Natural killer cell (primary cell): ENCODE measurements around the gene DCN. TPM values are rescaled to one million over a fixed set of nuclear protein-coding genes. Genes with fewer than 3 reads are reported as not detected.

Experiments
- ATAC-seq, 3 donors: fragments of 150-1000 bp in 2 of 3; fragments of 200-7000 bp in 1 of 3; cut with Tn5 transposase; 1 replicate in 1 of 3; 2 replicates in 2 of 3; pipeline ENCODE4 v1.10.0; 2021; ENCODE audit warnings: mild to moderate bottlenecking in 2 of 3, moderate library complexity in 2 of 3
- DNase-seq, 2 donors: peaks; one replicate each; pipeline versions ENCODE4 v3.0.0 to v3.0.0-alpha.2; 2013 to 2021; ENCODE audit warnings: mixed read lengths in 1 of 2
- H3K27ac ChIP-seq: one replicate; pipeline ENCODE4 v1.5.1; 2013; ENCODE audit warnings: mild to moderate bottlenecking, low read length
- H3K27me3 ChIP-seq: one replicate; pipeline ENCODE4 v1.6.1; 2013; ENCODE audit warnings: low read length; ENCODE audit not compliant: control insufficient read depth, insufficient read depth
- H3K36me3 ChIP-seq: one replicate; pipeline ENCODE4 v1.6.1; 2013; ENCODE audit warnings: low read length; ENCODE audit not compliant: control insufficient read depth, insufficient read depth
- H3K4me1 ChIP-seq: one replicate; pipeline ENCODE4 v1.6.1; 2013; ENCODE audit warnings: low read length; ENCODE audit not compliant: control insufficient read depth, insufficient read depth
- H3K4me3 ChIP-seq: one replicate; pipeline ENCODE4 v1.5.1; 2013; ENCODE audit warnings: low read length
- H3K9me3 ChIP-seq: one replicate; pipeline ENCODE4 v1.6.1; 2013; ENCODE audit warnings: low read length; ENCODE audit not compliant: control insufficient read depth, insufficient read depth
- H3K27ac Mint-ChIP-seq, 2 donors: one replicate each; pipeline ENCODE4 v1.8.0; 2022; ENCODE audit warnings: mild to moderate bottlenecking in 2 of 2, mixed read lengths in 2 of 2, moderate library complexity in 1 of 2
- H3K27me3 Mint-ChIP-seq, 2 donors: one replicate each; pipeline ENCODE4 v1.8.0; 2022; ENCODE audit warnings: low read depth in 2 of 2, mixed read lengths in 2 of 2
- H3K36me3 Mint-ChIP-seq: one replicate; pipeline ENCODE4 v1.8.0; 2022; ENCODE audit warnings: mixed read lengths
- H3K4me1 Mint-ChIP-seq, 2 donors: one replicate each; pipeline ENCODE4 v1.8.0; 2022; ENCODE audit warnings: mixed read lengths in 2 of 2
- H3K4me3 Mint-ChIP-seq: one replicate; pipeline ENCODE4 v1.8.0; 2022; ENCODE audit warnings: mild to moderate bottlenecking, moderate library complexity, mixed read lengths
- H3K9me3 Mint-ChIP-seq, 2 donors: one replicate each; pipeline ENCODE4 v1.8.0; 2022; ENCODE audit warnings: mixed read lengths in 2 of 2
- WGBS: methylation state at CpG from one replicate; pipeline ENCODE4 v1.1.7; 2013; ENCODE audit warnings: missing lambda C conversion rate; ENCODE audit not compliant: insufficient coverage; 5-methylcytosine and 5-hydroxymethylcytosine counted together
- intact Hi-C: fragments of 100-400 bp; cut with micrococcal nuclease; formaldehyde crosslinking; loops from one replicate; pipeline ENCODE4 v1.14.2; 2022
- total RNA-seq, 4 donors: library from RNA; stranded (reverse); fragments of 120-200 nt in 1 of 4; gene quantifications; one replicate each; pipeline versions ENCODE4 v1.2.3 to v1.2.4, GENCODE V29; 2013 to 2022
- TF ChIP-seq, protein P1 (sequence below): fragments of 200-600 bp; IDR thresholded peaks from one replicate; pipeline ENCODE4 v1.8.0; 2022; ENCODE audit warnings: antibody characterized with exemption

Gene DCN
- total RNA-seq, 3 donors from 2014 or later (not counting 1 experiment from before 2014, with no cell fraction given) = 0.90 TPM; not detected in 2

DNA sequence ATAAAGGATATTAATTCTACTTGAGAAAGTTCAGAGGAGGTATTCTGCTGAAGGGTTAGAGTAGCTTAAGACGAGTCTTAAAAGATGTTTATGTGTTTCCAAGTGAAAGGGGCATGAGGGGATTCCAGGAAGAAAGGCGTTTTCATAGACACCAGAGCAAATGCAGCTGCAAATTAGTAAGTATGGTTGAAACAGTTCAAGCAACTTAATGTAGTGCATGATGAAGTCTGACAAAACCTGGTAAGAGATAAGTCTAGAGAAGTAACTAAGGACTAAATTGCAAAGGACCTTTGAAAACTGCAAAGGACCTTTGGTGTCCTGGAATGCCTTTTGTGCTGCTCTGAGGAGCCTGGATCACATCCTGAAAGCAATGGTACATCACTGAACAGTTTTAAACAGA is 82.8 kb downstream of the DCN start:
- Histone ChIP-seq H3K9me3 (no peaks in the 10 kb centered on the region), H3K36me3 (no peaks in the 10 kb centered on the region), H3K27me3 (no peaks in the 10 kb centered on the region), H3K4me3 (no peak overlapping the region), H3K27ac (no peak overlapping the region), H3K4me1 (no peaks in the 10 kb centered on the region)
- no peaks in the 10 kb centered on the region for H3K27me3 Mint-ChIP-seq
- 75% methylated on average over 2 of the region's 2 CpGs for WGBS
- intact Hi-C loops = no loop called here
- no peak for DNase-seq
- no peak overlapping the region for H3K4me3 Mint-ChIP-seq
- no peaks in the 10 kb centered on the region for H3K36me3 Mint-ChIP-seq
- TF ChIP-seq, protein P1, sequence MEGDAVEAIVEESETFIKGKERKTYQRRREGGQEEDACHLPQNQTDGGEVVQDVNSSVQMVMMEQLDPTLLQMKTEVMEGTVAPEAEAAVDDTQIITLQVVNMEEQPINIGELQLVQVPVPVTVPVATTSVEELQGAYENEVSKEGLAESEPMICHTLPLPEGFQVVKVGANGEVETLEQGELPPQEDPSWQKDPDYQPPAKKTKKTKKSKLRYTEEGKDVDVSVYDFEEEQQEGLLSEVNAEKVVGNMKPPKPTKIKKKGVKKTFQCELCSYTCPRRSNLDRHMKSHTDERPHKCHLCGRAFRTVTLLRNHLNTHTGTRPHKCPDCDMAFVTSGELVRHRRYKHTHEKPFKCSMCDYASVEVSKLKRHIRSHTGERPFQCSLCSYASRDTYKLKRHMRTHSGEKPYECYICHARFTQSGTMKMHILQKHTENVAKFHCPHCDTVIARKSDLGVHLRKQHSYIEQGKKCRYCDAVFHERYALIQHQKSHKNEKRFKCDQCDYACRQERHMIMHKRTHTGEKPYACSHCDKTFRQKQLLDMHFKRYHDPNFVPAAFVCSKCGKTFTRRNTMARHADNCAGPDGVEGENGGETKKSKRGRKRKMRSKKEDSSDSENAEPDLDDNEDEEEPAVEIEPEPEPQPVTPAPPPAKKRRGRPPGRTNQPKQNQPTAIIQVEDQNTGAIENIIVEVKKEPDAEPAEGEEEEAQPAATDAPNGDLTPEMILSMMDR = no peak
- H3K27ac Mint-ChIP-seq = no peak overlapping the region
- no peak for ATAC-seq
- H3K9me3 Mint-ChIP-seq = no peaks in the 10 kb centered on the region
- no peaks in the 10 kb centered on the region for H3K4me1 Mint-ChIP-seq

DNA sequence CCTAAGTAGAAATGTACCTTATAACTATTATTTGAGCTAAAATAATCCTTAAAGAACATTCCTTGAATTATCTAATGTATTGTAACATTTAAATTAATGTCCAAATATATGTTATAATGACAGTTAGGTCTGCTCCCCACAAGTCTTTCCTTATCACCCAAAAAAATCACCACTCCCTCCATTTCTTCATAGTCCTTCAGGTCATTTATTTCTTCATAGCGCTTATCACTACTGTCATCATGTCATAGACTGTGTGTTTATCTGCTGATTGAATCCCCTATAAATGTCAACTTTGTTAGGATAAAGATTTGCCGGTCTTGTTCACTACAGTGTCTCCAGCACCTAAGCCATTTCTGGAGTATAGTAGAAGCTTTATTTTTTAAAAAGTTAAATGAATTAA is 83.3 kb downstream of the DCN start:
- H3K36me3 Mint-ChIP-seq = no peaks in the 10 kb centered on the region
- 50% methylated on average over 2 of the region's 2 CpGs for WGBS
- Histone ChIP-seq H3K27ac (no peak overlapping the region), H3K9me3 (no peaks in the 10 kb centered on the region), H3K4me1 (no peaks in the 10 kb centered on the region), H3K36me3 (no peaks in the 10 kb centered on the region), H3K4me3 (no peak overlapping the region), H3K27me3 (no peaks in the 10 kb centered on the region)
- H3K27me3 Mint-ChIP-seq = no peaks in the 10 kb centered on the region
- H3K4me3 Mint-ChIP-seq = no peak overlapping the region
- TF ChIP-seq, protein P1 = no peak
- peak in 1 of 3 donors; percentile 58 for ATAC-seq
- H3K9me3 Mint-ChIP-seq = no peaks in the 10 kb centered on the region
- H3K4me1 Mint-ChIP-seq = no peaks in the 10 kb centered on the region
- no peak overlapping the region for H3K27ac Mint-ChIP-seq
- intact Hi-C loops = no loop called here
- no peak for DNase-seq

DNA sequence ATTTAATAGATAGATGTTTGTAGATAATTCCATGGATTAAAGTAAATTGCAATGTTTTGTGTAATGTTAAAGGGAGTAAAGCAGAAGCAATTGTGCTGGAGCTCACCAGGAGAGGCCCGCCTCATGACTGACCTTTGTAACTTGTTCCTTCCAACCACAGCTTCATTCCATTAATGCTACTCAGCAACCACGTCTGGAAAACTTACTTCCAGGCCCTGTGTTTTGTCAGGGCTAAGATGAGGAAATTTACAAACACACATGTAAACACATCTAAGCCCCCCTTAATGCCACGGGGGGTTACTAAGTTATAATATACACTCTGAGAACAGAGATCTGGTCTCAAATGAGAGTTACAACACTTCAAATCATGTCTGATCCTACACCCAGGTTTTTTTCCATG is 83.7 kb downstream of the DCN start:
- no peak for ATAC-seq
- H3K9me3 Mint-ChIP-seq = no peaks in the 10 kb centered on the region
- Histone ChIP-seq H3K9me3 (no peaks in the 10 kb centered on the region), H3K4me3 (no peak overlapping the region), H3K36me3 (no peaks in the 10 kb centered on the region), H3K4me1 (no peaks in the 10 kb centered on the region), H3K27ac (no peak overlapping the region), H3K27me3 (no peaks in the 10 kb centered on the region)
- intact Hi-C loops = no loop called here
- H3K4me3 Mint-ChIP-seq = no peak overlapping the region
- no peaks in the 10 kb centered on the region for H3K27me3 Mint-ChIP-seq
- TF ChIP-seq, protein P1 = no peak
- no peaks in the 10 kb centered on the region for H3K36me3 Mint-ChIP-seq
- 67% methylated on average over 3 of the region's 3 CpGs for WGBS
- no peak for DNase-seq
- H3K4me1 Mint-ChIP-seq = no peaks in the 10 kb centered on the region
- no peak overlapping the region for H3K27ac Mint-ChIP-seq

DNA sequence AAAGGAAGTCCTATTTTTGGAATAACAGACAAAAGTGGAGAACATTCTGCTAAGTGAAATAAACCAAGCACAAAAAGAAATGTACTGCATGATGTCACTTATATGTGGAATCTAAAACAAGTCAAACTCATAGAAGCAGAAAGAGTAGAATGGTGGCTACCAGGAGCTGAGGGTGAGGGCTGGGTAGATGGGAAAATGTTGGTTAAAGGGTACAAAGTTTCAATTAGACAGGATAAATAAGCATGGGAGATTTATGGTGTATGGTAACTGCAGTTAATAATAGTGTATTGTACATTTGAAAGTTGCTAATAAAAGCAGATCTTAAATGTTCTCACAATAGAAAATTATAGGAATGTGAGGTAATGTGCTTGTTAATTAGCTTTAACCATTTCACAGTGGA is 84.2 kb downstream of the DCN start:
- no peak overlapping the region for H3K4me3 Mint-ChIP-seq
- Histone ChIP-seq H3K27ac (no peak overlapping the region), H3K27me3 (no peaks in the 10 kb centered on the region), H3K36me3 (no peaks in the 10 kb centered on the region), H3K4me3 (no peak overlapping the region), H3K9me3 (no peaks in the 10 kb centered on the region), H3K4me1 (no peaks in the 10 kb centered on the region)
- TF ChIP-seq, protein P1 = no peak
- H3K9me3 Mint-ChIP-seq = peaks cover 0 to 1% of the 10 kb centered on the region in 2 donors
- H3K27me3 Mint-ChIP-seq = no peaks in the 10 kb centered on the region
- intact Hi-C loops = no loop called here
- H3K27ac Mint-ChIP-seq = no peak overlapping the region
- no peaks in the 10 kb centered on the region for H3K36me3 Mint-ChIP-seq
- DNase-seq = no peak
- no peaks in the 10 kb centered on the region for H3K4me1 Mint-ChIP-seq
- ATAC-seq = no peak
